ENCODE results near the gene TCF7.
"Not testable (repeated sequence)": the region's sequence is repeated elsewhere in the genome, so short reads cannot be mapped to it uniquely, and the experiment has no call there.

The TCF7 gene

DNA sequence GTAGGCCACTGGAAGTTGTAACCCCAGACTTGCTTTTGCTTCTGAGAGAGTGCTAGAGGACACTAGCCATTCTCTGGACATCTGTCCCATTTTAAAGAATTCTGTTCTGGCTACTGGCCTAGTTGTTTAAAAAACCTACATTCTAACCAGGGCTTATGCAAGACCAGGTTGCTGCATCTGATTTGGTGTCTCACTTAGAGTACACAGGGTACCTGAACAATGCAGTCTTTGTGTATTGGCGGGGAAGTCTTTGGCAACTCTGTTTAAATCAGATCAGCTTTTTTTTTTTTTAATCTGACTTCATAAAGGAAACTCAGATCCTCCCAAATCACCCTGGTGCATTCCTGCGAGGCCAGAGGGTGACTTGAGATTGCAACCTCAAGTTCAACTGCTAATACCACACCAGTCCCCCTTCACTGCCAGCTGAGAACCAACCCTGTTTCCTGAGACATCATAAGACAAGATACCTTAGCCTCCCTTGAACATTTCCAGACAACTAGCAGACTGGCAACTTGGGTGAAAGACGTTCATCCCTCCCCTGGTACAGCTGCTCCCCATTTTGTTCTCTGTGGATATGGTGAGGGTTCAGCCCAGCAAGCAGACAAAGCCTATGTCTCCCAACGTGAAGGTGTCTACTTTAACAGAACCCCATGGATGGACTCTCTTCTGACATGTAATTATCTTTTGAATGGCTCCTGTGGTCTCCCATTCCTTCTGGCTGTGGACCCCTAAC, 35.3 kb downstream of the TCF7 start:
- no peak for TF ChIP-seq ZFX (IDR thresholded peaks at IDR 0.05; ENCODE audit: borderline replicate concordance)
- TF ChIP-seq, protein P1, sequence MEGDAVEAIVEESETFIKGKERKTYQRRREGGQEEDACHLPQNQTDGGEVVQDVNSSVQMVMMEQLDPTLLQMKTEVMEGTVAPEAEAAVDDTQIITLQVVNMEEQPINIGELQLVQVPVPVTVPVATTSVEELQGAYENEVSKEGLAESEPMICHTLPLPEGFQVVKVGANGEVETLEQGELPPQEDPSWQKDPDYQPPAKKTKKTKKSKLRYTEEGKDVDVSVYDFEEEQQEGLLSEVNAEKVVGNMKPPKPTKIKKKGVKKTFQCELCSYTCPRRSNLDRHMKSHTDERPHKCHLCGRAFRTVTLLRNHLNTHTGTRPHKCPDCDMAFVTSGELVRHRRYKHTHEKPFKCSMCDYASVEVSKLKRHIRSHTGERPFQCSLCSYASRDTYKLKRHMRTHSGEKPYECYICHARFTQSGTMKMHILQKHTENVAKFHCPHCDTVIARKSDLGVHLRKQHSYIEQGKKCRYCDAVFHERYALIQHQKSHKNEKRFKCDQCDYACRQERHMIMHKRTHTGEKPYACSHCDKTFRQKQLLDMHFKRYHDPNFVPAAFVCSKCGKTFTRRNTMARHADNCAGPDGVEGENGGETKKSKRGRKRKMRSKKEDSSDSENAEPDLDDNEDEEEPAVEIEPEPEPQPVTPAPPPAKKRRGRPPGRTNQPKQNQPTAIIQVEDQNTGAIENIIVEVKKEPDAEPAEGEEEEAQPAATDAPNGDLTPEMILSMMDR (IDR thresholded peaks at IDR 0.05): no peak
- peak overlapping the region; percentile 4; the same call in 1 of the 2 replicates for H3K27ac ChIP-seq

DNA sequence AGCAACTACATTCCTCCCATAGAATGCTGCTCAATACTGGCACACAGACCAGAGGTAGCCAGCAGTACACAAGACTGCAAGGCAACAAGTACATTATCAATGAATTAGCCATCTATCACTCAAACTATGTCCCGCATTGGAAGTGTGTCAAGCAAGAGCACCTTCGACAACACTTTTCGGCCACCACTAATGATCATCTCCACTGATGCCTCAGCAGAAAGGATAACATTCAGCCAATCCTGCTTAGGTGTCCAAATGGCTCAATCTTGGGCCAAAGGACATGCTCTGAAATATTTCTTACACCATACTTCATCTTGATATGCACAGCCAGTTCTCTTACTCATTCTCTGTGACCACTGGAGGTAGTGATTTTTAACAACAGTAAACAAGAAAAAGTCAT, 37.2 kb downstream of the TCF7 start:
- no peak for TF ChIP-seq ZFX (IDR thresholded peaks at IDR 0.05; ENCODE audit: borderline replicate concordance)
- TF ChIP-seq, protein P1 (IDR thresholded peaks at IDR 0.05): no peak

GRCh38 chr5:134152173-134152832, 37.8 kb downstream of the TCF7 start:
- H3K27ac ChIP-seq: not testable (repeated sequence)

More for the DNA sequence above, 37.2 kb downstream of the TCF7 start:
- H3K27ac ChIP-seq: no peak overlapping the region

- TF ChIP-seq, protein P1 (IDR thresholded peaks at IDR 0.05): no peak
- TF ChIP-seq ZFX (IDR thresholded peaks at IDR 0.05; ENCODE audit: borderline replicate concordance): no peak
- no peak overlapping the region for H3K27ac ChIP-seq
Measured at GRCh38 chr5:134153241-134153640, 38.8 kb downstream of the TCF7 start.

GRCh38 chr5:134153657-134154056, 39.2 kb downstream of the TCF7 start:
- H3K27ac ChIP-seq: no peak overlapping the region
- TF ChIP-seq ZFX (IDR thresholded peaks at IDR 0.05; ENCODE audit: borderline replicate concordance): no peak
- TF ChIP-seq, protein P1 (IDR thresholded peaks at IDR 0.05): no peak

DNA sequence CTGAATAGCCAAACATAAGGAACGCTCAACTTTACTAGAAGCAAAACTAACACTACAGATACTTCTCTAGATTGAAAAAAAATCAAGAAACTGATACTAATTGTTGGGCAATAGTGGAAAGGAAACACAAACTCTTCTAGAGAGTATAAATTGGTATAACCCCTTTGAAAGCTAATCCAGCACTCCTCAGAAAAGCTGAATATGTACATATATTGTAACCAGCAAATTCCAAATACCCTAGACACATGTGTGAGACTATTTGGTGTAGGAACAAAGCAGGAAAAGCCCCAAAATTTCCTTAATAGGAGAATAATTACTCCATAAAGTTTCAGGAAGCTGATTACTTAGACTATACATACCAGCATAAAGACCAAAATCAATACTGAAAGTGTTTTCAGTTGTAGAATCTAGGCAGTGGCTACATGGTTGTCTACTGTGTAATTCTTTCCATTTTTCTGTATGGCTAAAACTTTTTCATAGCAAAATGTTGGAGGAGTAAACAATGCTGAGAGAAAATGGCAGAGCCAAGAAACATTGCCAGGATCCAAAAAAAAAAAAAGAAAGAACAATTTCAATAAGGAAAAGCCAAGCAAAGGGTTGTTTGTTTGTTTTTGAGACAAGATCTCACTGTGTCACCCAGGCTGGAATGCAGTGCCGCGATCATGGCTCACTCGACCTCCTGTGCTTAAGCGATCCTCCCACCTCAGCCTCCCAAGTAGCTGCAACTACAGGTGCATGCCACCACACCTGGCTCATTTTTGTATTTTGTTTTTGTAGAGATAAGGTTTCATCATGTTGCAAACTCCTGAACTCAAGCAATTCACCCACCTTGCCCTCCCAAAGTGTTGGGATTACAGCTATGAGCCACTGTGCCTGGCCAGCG, 47.3 kb downstream of the TCF7 start:
- TF ChIP-seq ZFX (IDR thresholded peaks at IDR 0.05; ENCODE audit: borderline replicate concordance): no peak
- TF ChIP-seq, protein P1 (IDR thresholded peaks at IDR 0.05): no peak
- H3K27ac ChIP-seq: no peak overlapping the region

GRCh38 chr5:134162592-134162991, 48.1 kb downstream of the TCF7 start:
- no peak overlapping the region for H3K27ac ChIP-seq
- TF ChIP-seq ZFX (IDR thresholded peaks at IDR 0.05; ENCODE audit: borderline replicate concordance): no peak
- TF ChIP-seq, protein P1 (IDR thresholded peaks at IDR 0.05): no peak

All from 22Rv1 (cell line).